Loucy (cell line): ENCODE data around the gene AGAP1.

Experiments used
- CTCF ChIP-seq: fragments of 200-600 bp; sonication (generic); conservative IDR thresholded peaks from 2 replicates; pipeline ENCODE4 v1.5.1; 2014; ENCODE audit warnings: mild to moderate bottlenecking, antibody characterized with exemption, low read length
- EZH2phosphoT487 ChIP-seq: fragments of 200-600 bp; IDR thresholded peaks from 2 replicates; pipeline ENCODE4 v1.6.1; 2018; ENCODE audit warnings: antibody characterized with exemption, mild to moderate bottlenecking, moderate library complexity, borderline replicate concordance

- TF ChIP-seq CTCF: no peak
- no peak for TF ChIP-seq EZH2phosphoT487
Measured at GRCh38 chr2:236025892-236026291, 532.0 kb downstream of the AGAP1 start.
